OCI-LY7 (cell line): Measurements from ENCODE around the gene PEMT. TPM values are rescaled to one million over a fixed set of nuclear protein-coding genes. Genes with fewer than 3 reads are reported as not detected.
A peak's percentile ranks its signal among the peaks of the same experiment; 100 is the strongest.

Source experiments
- BruUV-seq: library from RNA; stranded (reverse); fragments of 400-500 nt; replicated peaks from 2 replicates; lab custom pipeline; 2021; lab: Mats Ljungman, UMichigan
- CTCF ChIA-PET: fragments of 300-600 bp; sonication (Branson Sonifier 250); formaldehyde crosslinking; loops from one replicate; lab custom pipeline; 2022; ENCODE audit warnings: antibody characterized with exemption; ENCODE audit not compliant: unreplicated experiment; lab: Charles Lee
- POLR2A ChIA-PET: fragments of 300-600 bp; sonication (Branson Sonifier 250); formaldehyde crosslinking; loops from one replicate; lab custom pipeline; 2022; ENCODE audit warnings: antibody characterized with exemption; lab: Charles Lee
- DNase-seq: peaks from one replicate; pipeline ENCODE4 v3.0.0-alpha.2; 2015; ENCODE audit warnings: low spot score
- H2AFZ ChIP-seq: fragments of 200-600 bp; sonication (generic), shearing (Covaris generic); 2 replicates; pipeline ENCODE4 v1.6.1; 2014; ENCODE audit warnings: mild to moderate bottlenecking, antibody characterized with exemption, low read length, moderate library complexity
- H3K27ac ChIP-seq: fragments of 200-600 bp; sonication (generic); 2 replicates; pipeline ENCODE4 v1.5.1; 2014; ENCODE audit warnings: mixed run types, low read depth, mild to moderate bottlenecking, moderate library complexity, low read length, inconsistent platforms; ENCODE audit not compliant: poor library complexity, severe bottlenecking
- H3K36me3 ChIP-seq: fragments of 200-600 bp; sonication (generic); 2 replicates; pipeline ENCODE4 v1.6.1; 2014; ENCODE audit warnings: mild to moderate bottlenecking, antibody characterized with exemption, low read length, moderate library complexity, mixed read lengths; ENCODE audit not compliant: insufficient read depth
- H3K4me1 ChIP-seq: fragments of 200-600 bp; sonication (generic); 2 replicates; pipeline ENCODE4 v1.5.1; 2014; ENCODE audit warnings: mild to moderate bottlenecking, low read length; ENCODE audit not compliant: insufficient read depth, poor library complexity, severe bottlenecking
- H3K4me2 ChIP-seq: fragments of 200-600 bp; sonication (generic); 2 replicates; pipeline ENCODE4 v1.6.1; 2014; ENCODE audit warnings: mild to moderate bottlenecking, low read length
- H3K4me3 ChIP-seq: fragments of 200-600 bp; sonication (generic); 2 replicates; pipeline ENCODE4 v1.5.1; 2014; ENCODE audit warnings: mild to moderate bottlenecking, low read depth, low read length; ENCODE audit not compliant: poor library complexity, severe bottlenecking
- H3K79me2 ChIP-seq: fragments of 200-600 bp; sonication (generic); 2 replicates; pipeline ENCODE4 v1.6.1; 2016; ENCODE audit warnings: low read depth, mild to moderate bottlenecking, low read length, moderate library complexity, mixed read lengths; ENCODE audit not compliant: insufficient read depth
- H3K9me2 ChIP-seq: fragments of 200-600 bp; sonication (generic); 2 replicates; pipeline ENCODE4 v1.6.1; 2016; ENCODE audit warnings: mild to moderate bottlenecking, low read length, mixed read lengths; ENCODE audit not compliant: insufficient read depth
- H3K9me3 ChIP-seq: fragments of 200-600 bp; sonication (generic); 2 replicates; pipeline ENCODE4 v1.6.1; 2014; ENCODE audit warnings: mild to moderate bottlenecking, mixed run types, low read length, mixed read lengths
- H4K20me1 ChIP-seq: fragments of 200-600 bp; sonication (generic); 2 replicates; pipeline ENCODE4 v1.6.1; 2014; ENCODE audit warnings: mild to moderate bottlenecking, antibody characterized with exemption, low read length, moderate library complexity, mixed read lengths; ENCODE audit not compliant: insufficient read depth
- CTCF ChIP-seq: fragments of 200-600 bp; sonication (generic); conservative IDR thresholded peaks from 2 replicates; pipeline ENCODE4 v1.5.1; 2014; ENCODE audit warnings: mild to moderate bottlenecking, antibody characterized with exemption, low read length, moderate library complexity, mixed read lengths
- EZH2phosphoT487 ChIP-seq: fragments of 200-600 bp; sonication (generic); IDR thresholded peaks from 2 replicates; pipeline ENCODE4 v1.6.1; 2018; ENCODE audit warnings: low read depth, borderline replicate concordance, mild to moderate bottlenecking, mixed run types, antibody characterized with exemption, low read length, moderate library complexity, mixed read lengths
- intact Hi-C: fragments of 100-400 bp; cut with micrococcal nuclease; formaldehyde crosslinking; loops from one replicate; pipeline ENCODE4 v1.10.0; 2022; ENCODE audit not compliant: unreplicated experiment
- total RNA-seq, 2 experiments: library from RNA; depleted of rRNA in 1 of 2; stranded (reverse); fragments of >200 nt in 1 of 2; shearing (Covaris generic) in 1 of 2; gene quantifications; 2 replicates each; pipeline ENCODE4 v1.2.3, GENCODE V29; 2014 to 2022

PEMT gene
- total RNA-seq, 2 experiments from 2014 or later, result 27.3 to 53.5 TPM

GRCh38 chr17:17603178-17603894 is 11.8 kb upstream of the PEMT start:
- Histone ChIP-seq H2AFZ (peak overlapping the region; percentile 27; the same call in 1 of the 2 replicates), H3K4me1 (peaks cover 14% of the 10 kb centered on the region), H3K4me2 (peak overlapping the region; percentile 11; the same call in 1 of the 2 replicates), H3K9me2 (no peaks in the 10 kb centered on the region), H3K79me2 (no peaks in the 10 kb centered on the region), H3K9me3 (no peaks in the 10 kb centered on the region), H3K4me3 (no peak overlapping the region), H4K20me1 (no peaks in the 10 kb centered on the region), H3K27ac (no peak overlapping the region), H3K36me3 (no peaks in the 10 kb centered on the region)
- TF ChIP-seq EZH2phosphoT487 (no peak), CTCF (no peak)
- DNase-seq, result peak; percentile 51
- BruUV-seq, result no TSS peak
- intact Hi-C loops, result no loop called here
- CTCF ChIA-PET, result no interaction called here
- POLR2A ChIA-PET, result interaction anchor here (0.6 kb wide), 1 partner anchor 495 kb away, joined by 3 read pairs; no protein-coding TSS in a partner anchor

GRCh38 chr17:17599965-17600364 is 8.5 kb upstream of the PEMT start:
- Histone ChIP-seq H3K36me3 (no peaks in the 10 kb centered on the region), H3K79me2 (no peaks in the 10 kb centered on the region), H3K9me2 (no peaks in the 10 kb centered on the region), H3K4me1 (peaks cover 9% of the 10 kb centered on the region), H3K4me2 (no peak overlapping the region), H3K27ac (no peak overlapping the region), H3K4me3 (no peak overlapping the region), H2AFZ (no peak overlapping the region), H3K9me3 (no peaks in the 10 kb centered on the region), H4K20me1 (no peaks in the 10 kb centered on the region)
- POLR2A ChIA-PET, result no interaction called here
- CTCF ChIA-PET, result no interaction called here
- no peak for TF ChIP-seq EZH2phosphoT487
- no peak for TF ChIP-seq CTCF
- BruUV-seq, result no TSS peak
- intact Hi-C loops, result no loop called here
- DNase-seq, result no peak

- BruUV-seq, result no TSS peak
- H3K79me2 ChIP-seq, result no peaks in the 10 kb centered on the region
- no peak overlapping the region for H3K27ac ChIP-seq
- no peak overlapping the region for H2AFZ ChIP-seq
- intact Hi-C loops, result no loop called here
- H3K9me3 ChIP-seq, result no peaks in the 10 kb centered on the region
- TF ChIP-seq CTCF (no peak), EZH2phosphoT487 (no peak)
- no peaks in the 10 kb centered on the region for H4K20me1 ChIP-seq
- no peaks in the 10 kb centered on the region for H3K36me3 ChIP-seq
- DNase-seq, result no peak
- ChIA-PET POLR2A (interaction anchor here (0.6 to 1.0 kb wide), 2 partner anchors 11 to 66 kb away, joined by 3 to 5 read pairs; no protein-coding TSS in a partner anchor), CTCF (interaction anchor here (1.0 kb wide), 1 partner anchor 9 kb away, joined by 4 read pairs; no protein-coding TSS in a partner anchor)
- no peaks in the 10 kb centered on the region for H3K9me2 ChIP-seq
- no peak overlapping the region for H3K4me3 ChIP-seq
- H3K4me1 ChIP-seq, result peaks cover 4% of the 10 kb centered on the region
- no peak overlapping the region for H3K4me2 ChIP-seq
These were observed 6.5 kb upstream of the PEMT start for GRCh38 chr17:17598003-17598402.
